HEK293 (cell line): ENCODE results near the gene FOXC2.

Experiments
- CTCF ChIA-PET: fragments of 350-600 bp; formaldehyde crosslinking; extraction: SDS; loops from one replicate; lab custom pipeline; 2021; ENCODE audit warnings: antibody characterized with exemption; lab: Yijun Ruan, JAX
- POLR2A ChIA-PET: fragments of 300-600 bp; formaldehyde crosslinking; extraction: SDS; loops from one replicate; lab custom pipeline; 2020; ENCODE audit warnings: antibody characterized with exemption, inconsistent platforms; lab: Yijun Ruan, JAX
- H3K27ac ChIP-seq: fragments of 200-500 bp; sonication (Bioruptor generic); 2 replicates; pipeline ENCODE4 v1.5.1; 2014; ENCODE audit warnings: low read depth, low read length, control low read depth, inconsistent platforms; ENCODE audit errors: extremely low read depth
- H3K36me3 ChIP-seq, 2 experiments: fragments of 200-500 bp in 1 of 2; sonication (Bioruptor generic) in 1 of 2; 1 replicate in 1 of 2; 2 replicates in 1 of 2; pipeline ENCODE4 v1.5.1; 2014 to 2017; ENCODE audit warnings: inconsistent platforms in 2 of 2, low read length in 2 of 2; ENCODE audit not compliant: control insufficient read depth in 2 of 2, insufficient read depth in 1 of 2
- H3K4me1 ChIP-seq: fragments of 200-500 bp; sonication (Bioruptor generic); 2 replicates; pipeline ENCODE4 v1.5.1; 2014; ENCODE audit warnings: mild to moderate bottlenecking, low read length, inconsistent platforms; ENCODE audit not compliant: control insufficient read depth, insufficient read depth
- H3K4me3 ChIP-seq: 2 replicates; pipeline ENCODE4 v1.5.1; 2011; ENCODE audit warnings: low read depth, mild to moderate bottlenecking, control low read depth, low read length, moderate library complexity
- H3K9me3 ChIP-seq: fragments of 200-500 bp; sonication (Bioruptor generic); 2 replicates; pipeline ENCODE4 v1.5.1; 2014; ENCODE audit warnings: low read depth, low read length, inconsistent platforms; ENCODE audit not compliant: control insufficient read depth, insufficient read depth
- EGR2 ChIP-seq: fragments of 450-650 bp; formaldehyde crosslinking; IDR thresholded peaks from 2 replicates; pipeline ENCODE4 v1.5.1; 2016; ENCODE audit warnings: low read depth, missing biosample characterization, missing genetic modification characterization
- HIC1 ChIP-seq: fragments of 450-650 bp; formaldehyde crosslinking; IDR thresholded peaks from 2 replicates; pipeline ENCODE4 v1.5.1; 2016; ENCODE audit warnings: missing biosample characterization, missing genetic modification characterization
- INSM2 ChIP-seq: fragments of 450-650 bp; formaldehyde crosslinking; IDR thresholded peaks from 2 replicates; pipeline ENCODE4 v1.5.1; 2016; ENCODE audit warnings: missing biosample characterization, missing genetic modification characterization
- MEIS1 ChIP-seq: sonication (generic); formaldehyde crosslinking; IDR thresholded peaks from 2 replicates; pipeline ENCODE4 v1.8.1; 2022; ENCODE audit warnings: missing genetic modification reagents, mild to moderate bottlenecking, borderline replicate concordance
- MYNN ChIP-seq: fragments of 450-650 bp; formaldehyde crosslinking; IDR thresholded peaks from 2 replicates; pipeline ENCODE4 v1.5.1; 2016; ENCODE audit warnings: missing biosample characterization, missing genetic modification characterization, borderline replicate concordance
- SALL2 ChIP-seq: fragments of 450-650 bp; formaldehyde crosslinking; IDR thresholded peaks from 2 replicates; pipeline ENCODE4 v1.5.0; 2017; ENCODE audit warnings: missing biosample characterization, mild to moderate bottlenecking, missing genetic modification characterization, borderline replicate concordance
- SCRT2 ChIP-seq: fragments of 450-650 bp; formaldehyde crosslinking; IDR thresholded peaks from 2 replicates; pipeline ENCODE4 v1.5.1; 2016; ENCODE audit warnings: missing biosample characterization, missing genetic modification characterization
- WT1 ChIP-seq: fragments of 450-650 bp; formaldehyde crosslinking; IDR thresholded peaks from 2 replicates; pipeline ENCODE4 v1.5.1; 2016; ENCODE audit warnings: missing biosample characterization, missing genetic modification characterization
- ZBTB8A ChIP-seq: fragments of 450-650 bp; formaldehyde crosslinking; IDR thresholded peaks from 2 replicates; pipeline ENCODE4 v1.5.1; 2016; ENCODE audit warnings: missing biosample characterization, missing genetic modification characterization
- ZNF16 ChIP-seq: fragments of 450-650 bp; formaldehyde crosslinking; IDR thresholded peaks from 2 replicates; pipeline ENCODE4 v1.5.1; 2016; ENCODE audit warnings: low read depth, missing biosample characterization, missing genetic modification characterization
- ZNF174 ChIP-seq: fragments of 450-650 bp; formaldehyde crosslinking; IDR thresholded peaks from 2 replicates; pipeline ENCODE4 v1.5.0; 2017; ENCODE audit warnings: missing biosample characterization, mild to moderate bottlenecking, missing genetic modification characterization
- ZNF175 ChIP-seq: fragments of 450-650 bp; formaldehyde crosslinking; IDR thresholded peaks from 2 replicates; pipeline ENCODE4 v1.5.1; 2016; ENCODE audit warnings: missing biosample characterization, missing genetic modification characterization
- ZNF248 ChIP-seq: fragments of 450-650 bp; formaldehyde crosslinking; IDR thresholded peaks from 2 replicates; pipeline ENCODE4 v1.5.1; 2017; ENCODE audit warnings: missing biosample characterization, missing genetic modification characterization
- ZNF366 ChIP-seq: fragments of 450-650 bp; formaldehyde crosslinking; conservative IDR thresholded peaks from 2 replicates; pipeline ENCODE4 v1.5.1; 2016; ENCODE audit warnings: missing biosample characterization, missing genetic modification characterization
- ZNF391 ChIP-seq: fragments of 450-650 bp; formaldehyde crosslinking; IDR thresholded peaks from 2 replicates; pipeline ENCODE4 v1.5.1; 2016; ENCODE audit warnings: low read depth, missing biosample characterization, missing genetic modification characterization, borderline replicate concordance
- ZNF416 ChIP-seq: fragments of 450-650 bp; formaldehyde crosslinking; IDR thresholded peaks from 2 replicates; pipeline ENCODE4 v1.5.1; 2016; ENCODE audit warnings: missing biosample characterization, missing genetic modification characterization
- ZNF433 ChIP-seq: fragments of 450-650 bp; formaldehyde crosslinking; IDR thresholded peaks from 2 replicates; pipeline ENCODE4 v1.5.1; 2016; ENCODE audit warnings: missing biosample characterization, missing genetic modification characterization, low read depth
- ZNF558 ChIP-seq: fragments of 450-650 bp; formaldehyde crosslinking; IDR thresholded peaks from 2 replicates; pipeline ENCODE4 v1.5.1; 2016; ENCODE audit warnings: missing biosample characterization, missing genetic modification characterization
- ZNF747 ChIP-seq: fragments of 450-650 bp; formaldehyde crosslinking; IDR thresholded peaks from 2 replicates; pipeline ENCODE4 v1.5.1; 2016; ENCODE audit warnings: missing biosample characterization, missing genetic modification characterization
- ZNF837 ChIP-seq: fragments of 450-650 bp; formaldehyde crosslinking; IDR thresholded peaks from 2 replicates; pipeline ENCODE4 v1.5.1; 2016; ENCODE audit warnings: missing biosample characterization, missing genetic modification characterization

The FOXC2 gene

GRCh38 chr16:86584726-86585721, 18.4 kb downstream of the FOXC2 start:
- Histone ChIP-seq H3K4me3 (no peak overlapping the region), H3K36me3 (no peaks in the 10 kb centered on the region), H3K9me3 (no peaks in the 10 kb centered on the region), H3K27ac (no peak overlapping the region), H3K4me1 (no peaks in the 10 kb centered on the region)
- TF ChIP-seq MEIS1 (CRISPR knock-in tag) (no peak), SCRT2 (no peak), HIC1 (tag by site-specific recombination) (no peak), ZNF174 (tag by site-specific recombination) (no peak), ZNF16 (tag by site-specific recombination) (no peak), ZNF175 (no peak), ZNF366 (tag by site-specific recombination) (no peak), WT1 (tag by site-specific recombination) (no peak), ZNF837 (tag by site-specific recombination) (no peak), MYNN (tag by site-specific recombination) (no peak), ZNF433 (no peak), EGR2 (tag by site-specific recombination) (no peak), ZNF416 (no peak), ZNF558 (tag by site-specific recombination) (no peak)
- POLR2A ChIA-PET: no interaction called here
- CTCF ChIA-PET: interaction anchor here (1.3 kb wide), 1 partner anchor 10 kb away, joined by 7 read pairs; no protein-coding TSS in a partner anchor

- TF ChIP-seq ZBTB8A (tag by site-specific recombination) (no peak), ZNF248 (tag by site-specific recombination) (no peak), ZNF391 (tag by site-specific recombination) (no peak), HIC1 (tag by site-specific recombination) (no peak), ZNF747 (tag by site-specific recombination) (no peak), SALL2 (tag by site-specific recombination) (no peak), INSM2 (tag by site-specific recombination) (no peak)
- H3K36me3 ChIP-seq: no peaks in the 10 kb centered on the region
- no peaks in the 10 kb centered on the region for H3K9me3 ChIP-seq
- H3K4me3 ChIP-seq: no peak overlapping the region
- H3K4me1 ChIP-seq: no peaks in the 10 kb centered on the region
- ChIA-PET CTCF (interaction anchor here (0.9 to 1.3 kb wide), 2 partner anchors 11 to 22 kb away, joined by 3 to 7 read pairs; no protein-coding TSS in a partner anchor), POLR2A (no interaction called here)
- H3K27ac ChIP-seq: no peak overlapping the region
These were observed 19.4 kb downstream of the FOXC2 start for GRCh38 chr16:86585821-86586611.
